ENCODE data around the gene RTN4IP1. TPM values are rescaled to one million over a fixed set of nuclear protein-coding genes. Genes with fewer than 3 reads are reported as not detected.

RTN4IP1 gene
- total RNA-seq, 4 donors from 2014 or later, result 2.0 to 5.9 (median 5.8) TPM; not detected in 1

DNA sequence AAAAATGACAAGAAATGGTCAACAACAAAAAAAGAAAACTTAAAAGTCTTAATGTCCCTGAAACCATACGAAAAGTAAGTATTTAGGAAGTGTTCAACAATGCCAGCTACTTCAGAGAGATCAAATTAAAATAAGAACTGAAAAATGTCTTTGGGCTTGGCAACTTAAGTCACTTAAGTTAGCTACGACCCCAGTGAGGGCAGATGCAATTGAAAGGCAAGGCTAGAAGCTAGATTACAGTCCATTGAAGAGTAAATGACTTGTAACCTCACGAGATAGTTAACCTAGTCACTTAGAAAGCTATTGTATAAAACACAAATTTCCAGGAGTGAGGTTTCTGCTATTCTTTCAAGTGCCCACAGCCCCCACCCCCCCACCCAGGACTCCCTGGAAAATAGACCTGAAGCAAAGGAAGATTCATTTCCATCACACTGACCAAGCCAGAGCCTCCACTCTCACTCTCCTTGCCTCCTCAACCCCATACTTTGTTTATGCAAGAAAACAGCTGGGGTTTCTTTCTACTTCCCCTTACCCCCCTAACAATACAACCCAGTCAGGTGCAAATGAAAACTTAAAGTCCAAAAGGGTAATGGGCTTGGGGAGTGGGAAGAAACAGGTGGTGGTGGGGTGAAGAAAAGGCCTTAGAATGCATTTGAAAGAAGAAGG, 14.6 kb downstream of the RTN4IP1 start:
- Histone ChIP-seq H3K4me3 (no peak overlapping the region), H3K4me1 (no peaks in the 10 kb centered on the region), H3K27me3 (no peaks in the 10 kb centered on the region), H3K9me3 (no peaks in the 10 kb centered on the region), H3K36me3 (no peaks in the 10 kb centered on the region), H3K27ac (no peak overlapping the region)
- DNase-seq, result no peak
- intact Hi-C loops (cut with DNase I; ENCODE audit: low total_unique reads), result no loop called here
- TF ChIP-seq POLR2A (IDR thresholded peaks at IDR 0.05), result no peak
- TF ChIP-seq, protein P1, sequence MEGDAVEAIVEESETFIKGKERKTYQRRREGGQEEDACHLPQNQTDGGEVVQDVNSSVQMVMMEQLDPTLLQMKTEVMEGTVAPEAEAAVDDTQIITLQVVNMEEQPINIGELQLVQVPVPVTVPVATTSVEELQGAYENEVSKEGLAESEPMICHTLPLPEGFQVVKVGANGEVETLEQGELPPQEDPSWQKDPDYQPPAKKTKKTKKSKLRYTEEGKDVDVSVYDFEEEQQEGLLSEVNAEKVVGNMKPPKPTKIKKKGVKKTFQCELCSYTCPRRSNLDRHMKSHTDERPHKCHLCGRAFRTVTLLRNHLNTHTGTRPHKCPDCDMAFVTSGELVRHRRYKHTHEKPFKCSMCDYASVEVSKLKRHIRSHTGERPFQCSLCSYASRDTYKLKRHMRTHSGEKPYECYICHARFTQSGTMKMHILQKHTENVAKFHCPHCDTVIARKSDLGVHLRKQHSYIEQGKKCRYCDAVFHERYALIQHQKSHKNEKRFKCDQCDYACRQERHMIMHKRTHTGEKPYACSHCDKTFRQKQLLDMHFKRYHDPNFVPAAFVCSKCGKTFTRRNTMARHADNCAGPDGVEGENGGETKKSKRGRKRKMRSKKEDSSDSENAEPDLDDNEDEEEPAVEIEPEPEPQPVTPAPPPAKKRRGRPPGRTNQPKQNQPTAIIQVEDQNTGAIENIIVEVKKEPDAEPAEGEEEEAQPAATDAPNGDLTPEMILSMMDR (IDR thresholded peaks at IDR 0.05), result no peak

DNA sequence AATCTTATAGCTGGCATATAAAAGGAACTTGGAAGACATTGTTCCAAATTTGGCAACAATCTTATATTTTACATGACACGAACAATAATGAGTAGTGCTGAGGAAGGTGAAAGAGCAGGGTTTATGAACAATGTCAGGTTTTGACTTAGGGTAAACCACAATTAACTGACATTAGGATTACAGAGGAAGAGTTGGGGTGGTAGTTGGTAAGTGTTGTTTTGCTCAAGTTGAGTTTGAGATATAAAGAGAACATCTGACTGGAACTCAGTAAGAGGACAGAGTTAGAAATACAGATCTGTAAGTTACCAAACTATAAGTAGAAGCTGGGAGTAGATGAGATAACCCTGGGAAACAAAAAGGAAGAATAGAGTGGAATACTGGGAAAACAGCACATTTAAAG, 15.1 kb downstream of the RTN4IP1 start:
- Histone ChIP-seq H3K4me3 (no peak overlapping the region), H3K36me3 (no peaks in the 10 kb centered on the region), H3K9me3 (no peaks in the 10 kb centered on the region), H3K27ac (no peak overlapping the region), H3K27me3 (no peaks in the 10 kb centered on the region), H3K4me1 (no peaks in the 10 kb centered on the region)
- intact Hi-C loops (cut with DNase I; ENCODE audit: low total_unique reads), result no loop called here
- TF ChIP-seq, protein P1 (IDR thresholded peaks at IDR 0.05), result no peak
- TF ChIP-seq POLR2A (IDR thresholded peaks at IDR 0.05), result no peak
- DNase-seq, result no peak

DNA sequence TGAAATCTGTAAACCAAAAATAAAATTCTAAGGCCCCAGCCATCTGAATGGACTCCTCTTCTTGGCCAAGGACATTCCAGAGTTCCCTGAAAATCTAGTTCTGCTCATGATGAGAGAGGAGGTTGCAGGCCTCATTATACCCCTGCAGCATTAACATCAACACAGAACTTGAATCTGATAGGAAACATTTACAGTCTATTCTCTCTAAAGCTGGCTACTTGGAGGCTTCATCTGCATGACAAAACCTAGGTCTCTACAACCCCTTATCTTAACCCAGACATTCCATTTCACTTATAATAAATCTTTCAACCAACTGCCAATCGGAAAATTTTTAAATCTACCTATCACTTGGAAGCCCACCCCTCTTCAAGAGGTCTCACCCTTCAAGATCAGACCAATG, 15.7 kb downstream of the RTN4IP1 start:
- Histone ChIP-seq H3K27me3 (no peaks in the 10 kb centered on the region), H3K4me1 (no peaks in the 10 kb centered on the region), H3K9me3 (no peaks in the 10 kb centered on the region), H3K27ac (no peak overlapping the region), H3K36me3 (no peaks in the 10 kb centered on the region), H3K4me3 (no peak overlapping the region)
- TF ChIP-seq POLR2A (IDR thresholded peaks at IDR 0.05), result no peak
- TF ChIP-seq, protein P1 (IDR thresholded peaks at IDR 0.05), result no peak
- intact Hi-C loops (cut with DNase I; ENCODE audit: low total_unique reads), result no loop called here
- no peak for DNase-seq

DNA sequence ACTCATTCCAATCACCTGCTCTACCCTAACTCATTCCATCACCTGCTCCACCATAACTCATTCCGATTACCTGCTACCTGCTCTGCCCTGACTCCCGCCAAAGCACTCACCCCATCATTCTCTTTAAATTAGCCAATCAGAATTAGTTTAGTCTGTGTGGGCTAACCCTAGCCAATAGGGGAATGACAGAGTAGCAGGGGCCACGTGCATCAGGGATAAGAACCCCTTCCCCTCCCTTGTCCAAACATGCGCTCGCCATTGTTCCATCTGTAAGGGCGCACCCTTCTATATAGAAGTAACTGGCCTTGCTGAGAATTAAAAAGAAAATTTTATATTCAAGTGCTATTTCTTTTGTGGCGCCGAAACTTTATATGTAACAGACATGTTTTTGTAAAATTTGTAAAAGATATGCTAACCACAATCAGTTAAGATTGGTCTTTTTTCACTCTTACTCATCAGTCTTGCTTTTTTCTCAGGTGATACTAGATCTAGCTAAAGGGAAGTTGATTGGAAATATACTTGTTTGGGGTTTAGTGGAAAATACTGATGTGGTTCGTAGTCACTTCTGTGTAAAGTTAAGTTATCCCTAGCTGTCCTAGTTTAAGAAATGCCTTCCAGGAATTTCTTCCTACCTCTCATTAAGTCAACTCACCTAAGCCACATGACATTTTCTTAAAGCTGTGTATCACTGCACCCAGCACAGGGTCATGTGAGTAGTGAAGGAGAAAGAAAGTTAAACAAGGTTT, 16.5 kb downstream of the RTN4IP1 start:
- intact Hi-C loops (cut with DNase I; ENCODE audit: low total_unique reads), result no loop called here
- H3K27me3 ChIP-seq, result no peaks in the 10 kb centered on the region
- no peak overlapping the region for H3K27ac ChIP-seq
- DNase-seq, result no peak
- no peaks in the 10 kb centered on the region for H3K9me3 ChIP-seq
- H3K4me1 ChIP-seq, result no peaks in the 10 kb centered on the region
- TF ChIP-seq, protein P1 (IDR thresholded peaks at IDR 0.05), result no peak
- TF ChIP-seq POLR2A (IDR thresholded peaks at IDR 0.05), result no peak
- no peaks in the 10 kb centered on the region for H3K36me3 ChIP-seq
- no peak overlapping the region for H3K4me3 ChIP-seq

DNA sequence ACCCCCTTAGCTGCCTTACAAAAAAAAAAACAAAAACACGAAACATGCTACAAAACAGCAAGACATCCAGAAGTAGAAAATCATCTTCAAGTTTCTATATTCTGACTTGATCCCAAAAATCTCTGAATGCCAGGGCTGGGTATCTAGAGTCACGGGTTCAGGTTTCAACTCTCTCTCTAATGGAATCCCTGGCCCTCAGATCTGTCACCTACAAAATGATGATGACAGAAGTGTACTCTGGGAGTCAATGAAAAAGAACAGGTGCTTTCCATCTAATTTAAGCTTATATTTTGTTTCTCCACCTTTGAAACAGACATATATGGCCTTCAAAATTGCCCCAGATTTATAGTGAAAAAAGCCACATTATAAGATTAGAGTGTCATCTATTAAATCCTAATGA, 18.3 kb downstream of the RTN4IP1 start:
- Histone ChIP-seq H3K4me1 (no peaks in the 10 kb centered on the region), H3K27ac (no peak overlapping the region), H3K9me3 (no peaks in the 10 kb centered on the region), H3K27me3 (no peaks in the 10 kb centered on the region), H3K36me3 (no peaks in the 10 kb centered on the region), H3K4me3 (no peak overlapping the region)
- TF ChIP-seq POLR2A (IDR thresholded peaks at IDR 0.05), result no peak
- TF ChIP-seq, protein P1 (IDR thresholded peaks at IDR 0.05), result no peak
- DNase-seq, result no peak
- intact Hi-C loops (cut with DNase I; ENCODE audit: low total_unique reads), result no loop called here
